Vagina (tissue), 2 donors: Measurements from ENCODE around the gene LMO1.

Experiments used
- CTCF ChIP-seq, 3 experiments: fragments of 450-650 bp in 2 of 3; fragments of 200-600 bp in 1 of 3; sonication (generic) in 1 of 3; IDR thresholded peaks; one replicate each; pipeline ENCODE4 v1.5.1; 2017 to 2019; ENCODE audit warnings: antibody characterized with exemption in 3 of 3, mild to moderate bottlenecking in 2 of 3, moderate library complexity in 2 of 3
- POLR2A ChIP-seq, 2 donors: fragments of 450-650 bp; IDR thresholded peaks; one replicate each; pipeline ENCODE4 v1.6.1; 2017; ENCODE audit warnings: antibody characterized with exemption in 2 of 2, mild to moderate bottlenecking in 2 of 2, moderate library complexity in 2 of 2
- POLR2AphosphoS5 ChIP-seq, 2 donors: sonication (generic); formaldehyde crosslinking; IDR thresholded peaks; one replicate each; pipeline ENCODE4 v1.9.0; 2017; ENCODE audit warnings: antibody characterized with exemption in 2 of 2, mild to moderate bottlenecking in 2 of 2, low read depth in 1 of 2; ENCODE audit not compliant: insufficient read depth in 1 of 2

GRCh38 chr11:8239040-8239439 is 24.6 kb downstream of the LMO1 start:
- TF ChIP-seq CTCF (IDR thresholded peaks at IDR 0.05) (no peak), POLR2A (IDR thresholded peaks at IDR 0.05) (no peak), POLR2AphosphoS5 (IDR thresholded peaks at IDR 0.05; ENCODE audit: insufficient read depth in 1 of 2, low read depth in 1 of 2) (no peak)
